Bronchial epithelial cell (primary cell): Measurements from ENCODE around the gene ACO1. TPM values are rescaled to one million over a fixed set of nuclear protein-coding genes. Genes with fewer than 3 reads are reported as not detected.

Experiments used
- DNase-seq: peaks from one replicate; pipeline ENCODE4 v3.0.0-alpha.2; 2010; ENCODE audit warnings: low read depth
- FAIRE-seq: peaks from 2 replicates; lab custom pipeline; 2011; peaks lifted over from hg19 to GRCh38; lab: Jason Lieb, UNC
- H3K27me3 ChIP-seq: 2 replicates; pipeline ENCODE4 v1.5.1; 2011; ENCODE audit warnings: low read length; ENCODE audit not compliant: control insufficient read depth, insufficient read depth
- H3K36me3 ChIP-seq: 2 replicates; pipeline ENCODE4 v1.5.1; 2011; ENCODE audit warnings: low read length; ENCODE audit not compliant: control insufficient read depth, insufficient read depth
- H3K4me3 ChIP-seq: 2 replicates; pipeline ENCODE4 v1.5.1; 2011; ENCODE audit warnings: mild to moderate bottlenecking, low read depth, low read length, control low read depth
- CTCF ChIP-seq: IDR thresholded peaks from 2 replicates; pipeline ENCODE4 v1.5.1; 2011; ENCODE audit warnings: mild to moderate bottlenecking, moderate library complexity, low read length, control low read depth, inconsistent platforms; ENCODE audit not compliant: insufficient read depth, severe bottlenecking
- total RNA-seq: library from RNA; depleted of rRNA; stranded (reverse); fragments of >200 nt; gene quantifications from 2 replicates; pipeline ENCODE4 v1.2.1, GENCODE V29; 2014

Gene ACO1
- total RNA-seq, 1 donor from 2014 or later, result 11.8 TPM

GRCh38 chr9:32486839-32487562 is 102.6 kb downstream of the ACO1 start:
- peaks cover 1% of the 10 kb centered on the region for H3K36me3 ChIP-seq
- no peak overlapping the region for H3K4me3 ChIP-seq
- DNase-seq (peak; percentile 8), FAIRE-seq (no peak)
- TF ChIP-seq CTCF, result no peak
- H3K27me3 ChIP-seq, result no peaks in the 10 kb centered on the region

- peaks cover 1% of the 10 kb centered on the region for H3K36me3 ChIP-seq
- no peak overlapping the region for H3K4me3 ChIP-seq
- FAIRE-seq (no peak), DNase-seq (no peak)
- H3K27me3 ChIP-seq, result no peaks in the 10 kb centered on the region
- TF ChIP-seq CTCF, result no peak
Observed at GRCh38 chr9:32487981-32488380, 103.5 kb downstream of the ACO1 start.

GRCh38 chr9:32490601-32491000 is 106.2 kb downstream of the ACO1 start:
- no peaks in the 10 kb centered on the region for H3K36me3 ChIP-seq
- no peak for TF ChIP-seq CTCF
- H3K27me3 ChIP-seq, result no peaks in the 10 kb centered on the region
- no peak for DNase-seq
- FAIRE-seq, result no peak
- no peak overlapping the region for H3K4me3 ChIP-seq

GRCh38 chr9:32497921-32498320 is 113.5 kb downstream of the ACO1 start:
- no peak overlapping the region for H3K4me3 ChIP-seq
- H3K27me3 ChIP-seq, result no peaks in the 10 kb centered on the region
- FAIRE-seq (no peak), DNase-seq (no peak)
- no peak for TF ChIP-seq CTCF
- no peaks in the 10 kb centered on the region for H3K36me3 ChIP-seq

- H3K27me3 ChIP-seq, result no peaks in the 10 kb centered on the region
- peak; percentile 84 for DNase-seq
- no peak overlapping the region for H3K4me3 ChIP-seq
- FAIRE-seq, result no peak
- no peaks in the 10 kb centered on the region for H3K36me3 ChIP-seq
- no peak for TF ChIP-seq CTCF
Observed at GRCh38 chr9:32500768-32501167, 116.3 kb downstream of the ACO1 start.

GRCh38 chr9:32501868-32502267 is 117.4 kb downstream of the ACO1 start:
- H3K36me3 ChIP-seq, result no peaks in the 10 kb centered on the region
- no peak for TF ChIP-seq CTCF
- FAIRE-seq (no peak), DNase-seq (no peak)
- no peak overlapping the region for H3K4me3 ChIP-seq
- H3K27me3 ChIP-seq, result no peaks in the 10 kb centered on the region
